Nucleus accumbens (tissue), 56 donors: ENCODE measurements around the gene AVL9.
"Not testable (repeated sequence)": the region's sequence is repeated elsewhere in the genome, so short reads cannot be mapped to it uniquely, and the experiment has no call there.

Experiments
- DNase-seq, 56 donors: peaks; one replicate each; lab custom pipeline; 2025; lab: John Stamatoyannopoulos, UW

Gene AVL9

DNA sequence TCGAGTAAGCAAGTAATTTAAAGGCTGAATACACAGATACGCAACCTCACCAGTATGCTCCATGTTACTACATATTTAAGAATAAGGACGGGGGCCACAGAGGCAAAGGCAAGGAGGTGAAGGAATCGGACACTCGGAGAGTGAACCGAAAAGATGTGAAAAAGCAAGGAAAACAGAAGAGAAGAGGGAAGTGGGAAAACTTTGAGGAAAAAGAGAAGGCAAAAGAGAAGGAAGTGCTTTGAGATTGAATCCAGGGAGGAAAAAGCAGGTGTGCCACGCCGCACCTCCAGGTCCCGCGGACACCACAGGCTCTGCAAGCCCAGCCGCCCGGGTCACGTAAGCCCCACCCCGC is 367 bp upstream of the AVL9 start:
- no peak for DNase-seq

DNA sequence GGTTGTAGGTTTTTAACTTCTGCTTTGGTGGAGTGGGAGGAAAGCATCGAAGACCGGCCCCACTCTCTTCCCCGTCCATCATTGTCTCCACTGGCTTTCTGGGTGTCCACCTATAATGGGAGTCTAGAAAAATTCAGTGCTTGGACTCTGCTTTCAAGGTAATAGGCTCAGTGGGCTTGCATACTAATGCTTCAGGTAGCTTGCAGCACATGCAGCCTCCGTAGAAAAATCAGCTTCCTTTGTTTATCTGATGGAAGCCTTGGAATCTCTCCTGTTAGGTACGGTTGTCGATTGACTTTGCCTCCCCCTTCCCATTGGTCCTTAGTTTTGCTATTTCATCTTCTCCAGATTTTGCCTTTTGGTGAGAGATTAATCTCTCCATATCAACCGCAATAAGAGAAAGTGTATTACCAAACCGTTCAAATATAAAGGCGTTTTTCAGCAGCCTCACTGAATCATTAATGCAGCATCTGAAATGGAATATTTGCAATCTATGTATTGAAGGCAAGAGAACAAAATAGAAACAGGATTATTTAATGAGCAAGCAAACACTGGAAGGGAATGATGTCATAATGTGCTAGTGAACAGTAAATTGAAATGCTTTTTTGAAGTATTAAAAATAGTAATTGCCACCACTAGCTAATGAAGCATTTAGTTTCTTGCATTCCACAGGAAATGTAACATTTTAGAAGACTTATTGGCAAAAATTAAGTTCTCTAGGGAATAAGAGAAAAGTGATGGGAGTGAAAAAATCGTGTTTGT is 944 bp downstream of the AVL9 start:
- DNase-seq = peak in 3 of 56 donors; percentile 34 to 64 (median 41)

DNA sequence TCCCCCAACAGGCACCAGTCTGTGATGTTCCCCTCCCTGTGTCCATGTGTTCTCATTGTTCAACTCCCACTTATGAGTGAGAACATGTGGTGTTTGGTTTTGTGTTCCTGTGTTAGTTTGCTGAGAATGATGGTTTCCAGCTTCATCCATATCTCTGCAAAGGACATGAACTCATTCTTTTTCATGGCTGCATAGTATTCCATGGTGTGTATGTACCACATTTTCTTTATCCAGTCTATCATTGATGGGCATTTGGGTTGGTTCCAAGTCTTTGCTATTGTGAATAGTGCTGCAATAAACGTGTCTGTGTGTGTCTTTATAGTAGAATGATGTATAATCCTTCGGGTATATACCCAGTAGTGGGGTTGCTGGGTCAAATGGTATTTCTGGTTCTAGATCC is 4.5 kb downstream of the AVL9 start:
- not testable (repeated sequence) for DNase-seq

DNA sequence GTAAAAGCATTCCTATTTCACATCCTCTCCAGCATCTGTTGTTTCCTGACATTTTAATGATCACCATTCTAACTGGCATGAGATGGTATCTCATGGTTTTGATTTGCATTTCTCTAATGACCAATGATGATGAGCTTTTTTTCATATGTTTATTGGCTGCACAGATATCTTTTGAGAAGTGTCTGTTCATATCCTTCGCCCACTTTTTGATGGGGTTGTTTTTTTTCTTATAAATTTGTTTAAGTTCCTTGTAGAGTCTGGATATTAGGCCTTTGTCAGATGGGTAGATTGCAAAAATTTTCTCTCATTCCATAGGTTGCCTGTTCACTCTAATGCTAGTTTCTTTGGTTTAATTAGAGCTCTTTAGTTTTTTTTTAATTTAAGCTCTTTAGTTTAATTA is 4.9 kb downstream of the AVL9 start:
- DNase-seq = not testable (repeated sequence)

DNA sequence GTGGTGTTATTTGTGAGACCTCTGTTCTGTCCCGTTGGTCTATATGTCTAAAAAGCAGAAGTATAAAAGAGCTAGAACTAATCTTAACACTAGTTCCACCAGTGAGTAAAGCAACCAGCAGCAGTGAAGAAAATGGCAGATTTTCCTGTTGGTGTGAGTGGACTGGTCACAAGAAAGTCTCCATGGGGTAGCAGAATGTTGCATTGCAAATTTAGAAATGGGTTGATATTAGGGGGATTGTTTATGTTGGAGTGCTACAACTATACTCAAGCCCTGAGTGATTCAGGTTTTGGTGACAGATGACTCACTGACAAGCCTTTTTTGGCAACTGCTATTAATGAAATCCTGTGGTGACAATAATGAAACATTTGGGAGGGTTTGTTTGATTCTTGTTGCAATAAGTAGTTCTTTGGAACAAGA is 5.6 kb downstream of the AVL9 start:
- DNase-seq = peak in 1 of 56 donors; percentile 2

DNA sequence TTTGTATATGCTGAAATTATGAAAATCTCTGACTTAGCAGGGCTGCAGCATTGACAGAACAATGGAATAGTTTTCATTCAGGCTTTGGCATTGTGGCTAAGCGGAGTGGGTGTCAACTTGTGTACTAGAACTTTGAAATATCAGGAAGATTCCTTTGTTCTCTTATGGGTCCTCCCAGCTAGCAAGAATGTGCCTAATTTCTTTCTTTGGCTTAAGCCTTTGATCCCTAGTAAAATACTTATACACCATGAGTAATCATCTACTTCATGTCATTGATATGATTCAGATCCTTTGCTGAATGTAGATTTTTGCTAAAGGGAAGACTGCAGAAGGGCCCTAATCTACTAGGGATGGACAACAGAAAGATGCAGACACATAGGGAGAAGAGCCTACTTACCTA is 6.2 kb downstream of the AVL9 start:
- DNase-seq = no peak

DNA sequence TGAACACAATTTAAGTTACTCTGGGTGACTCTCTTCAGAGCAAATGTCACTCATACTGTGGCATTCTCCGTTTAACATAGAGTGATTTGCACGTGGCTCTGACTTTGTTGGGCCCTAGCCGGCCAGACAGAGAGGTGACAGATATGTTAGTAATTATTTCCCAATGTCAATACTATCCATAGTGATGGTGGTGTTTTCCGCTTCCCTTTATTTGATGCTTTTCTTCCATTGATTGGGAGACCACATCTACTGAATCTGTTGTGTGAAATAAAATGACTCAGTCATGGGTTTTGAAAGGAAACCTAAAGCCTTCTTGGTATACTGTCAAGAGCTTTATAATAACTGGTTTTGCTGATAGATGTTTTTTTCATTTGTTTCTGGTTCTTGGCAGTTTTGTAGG is 7.4 kb downstream of the AVL9 start:
- no peak for DNase-seq

DNA sequence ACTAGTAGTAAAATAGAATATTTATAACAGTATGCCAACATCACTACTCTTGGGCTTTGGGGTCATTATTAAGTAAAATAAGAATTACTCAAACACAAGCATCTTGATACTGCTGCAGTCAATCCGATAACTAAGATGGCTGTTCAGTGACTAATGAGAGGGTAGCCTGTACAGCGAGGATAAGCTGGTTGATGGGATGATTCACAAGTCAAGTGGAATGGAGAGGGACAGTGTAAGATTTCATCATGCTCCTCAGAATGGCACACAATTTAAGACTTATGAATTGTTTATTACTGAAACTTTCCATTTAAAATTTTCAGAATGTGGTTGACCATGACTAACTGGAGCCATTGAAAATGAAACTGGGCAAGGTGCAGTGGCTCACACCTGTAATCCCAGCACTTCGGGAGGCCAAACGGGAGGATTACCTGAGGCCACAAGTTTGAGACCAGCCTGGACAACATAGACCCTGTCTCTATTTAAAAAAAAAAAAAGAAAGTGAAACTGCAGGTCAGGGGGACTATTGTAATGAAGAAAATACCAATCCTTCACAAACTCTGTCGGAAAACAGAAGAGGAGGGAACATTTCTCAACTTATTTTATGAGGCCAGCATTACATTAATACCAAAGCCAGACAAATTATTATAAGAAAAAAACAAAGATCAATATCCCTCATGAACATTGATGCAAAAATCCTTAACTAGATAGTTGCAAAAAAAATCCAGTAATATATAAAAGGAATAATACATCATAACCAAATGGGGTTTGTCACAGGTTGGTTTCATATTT is 11.2 kb downstream of the AVL9 start:
- no peak for DNase-seq

DNA sequence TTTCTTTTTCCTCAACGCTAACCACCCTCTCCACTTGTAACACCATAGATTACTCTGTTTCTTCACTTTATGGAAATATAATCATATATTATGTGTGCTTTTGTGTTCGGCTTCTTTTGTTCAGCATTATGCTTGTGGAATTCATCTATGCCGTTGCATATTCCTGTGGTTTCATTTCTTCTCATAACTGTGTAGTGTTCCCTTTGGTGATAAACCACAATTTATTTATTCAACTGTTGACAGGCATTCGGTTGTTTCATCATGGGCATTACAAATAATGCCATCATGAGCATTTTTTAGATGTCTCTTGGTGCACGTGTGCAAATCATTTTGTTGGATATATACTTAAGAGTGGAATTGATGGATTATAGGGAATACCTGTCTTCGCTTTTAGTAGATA is 12.1 kb downstream of the AVL9 start:
- no peak for DNase-seq

DNA sequence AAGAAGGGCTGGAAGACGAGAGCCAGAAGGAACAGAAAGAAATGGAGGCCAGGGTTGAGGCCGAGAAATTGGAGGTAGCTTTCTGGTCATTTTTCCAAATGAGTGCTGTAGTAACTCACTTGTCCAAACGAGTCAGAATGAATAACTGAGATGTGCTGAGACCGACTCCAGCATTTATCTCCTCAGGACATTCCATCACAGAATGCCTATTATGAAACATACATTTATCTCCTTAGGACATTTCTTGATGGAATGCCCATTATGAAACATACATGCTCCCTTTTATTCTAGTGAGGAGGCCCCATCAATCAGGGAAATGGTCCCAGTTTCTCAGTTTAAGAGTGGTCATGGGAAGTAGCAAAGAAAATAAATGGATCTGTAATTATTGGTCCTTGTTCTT is 16.5 kb downstream of the AVL9 start:
- no peak for DNase-seq

DNA sequence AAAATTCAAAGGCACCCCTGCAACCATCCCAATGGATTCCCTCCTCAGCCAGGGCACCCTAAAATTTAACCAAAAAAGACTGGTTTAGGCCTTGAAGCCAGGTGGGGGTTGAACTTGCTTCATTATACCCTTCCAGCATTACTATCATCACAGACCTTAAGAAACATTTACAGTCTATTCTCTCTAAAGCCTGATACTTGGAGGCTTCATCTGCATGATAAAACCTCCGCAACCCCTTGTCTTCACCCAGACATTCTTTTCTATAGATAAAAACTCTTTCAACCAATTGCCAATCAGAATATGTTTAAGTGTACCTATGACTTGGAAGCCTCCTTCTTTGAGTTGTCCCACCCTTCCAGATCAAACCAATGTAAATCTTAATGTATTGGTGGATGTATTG is 17.9 kb downstream of the AVL9 start:
- DNase-seq = no peak

DNA sequence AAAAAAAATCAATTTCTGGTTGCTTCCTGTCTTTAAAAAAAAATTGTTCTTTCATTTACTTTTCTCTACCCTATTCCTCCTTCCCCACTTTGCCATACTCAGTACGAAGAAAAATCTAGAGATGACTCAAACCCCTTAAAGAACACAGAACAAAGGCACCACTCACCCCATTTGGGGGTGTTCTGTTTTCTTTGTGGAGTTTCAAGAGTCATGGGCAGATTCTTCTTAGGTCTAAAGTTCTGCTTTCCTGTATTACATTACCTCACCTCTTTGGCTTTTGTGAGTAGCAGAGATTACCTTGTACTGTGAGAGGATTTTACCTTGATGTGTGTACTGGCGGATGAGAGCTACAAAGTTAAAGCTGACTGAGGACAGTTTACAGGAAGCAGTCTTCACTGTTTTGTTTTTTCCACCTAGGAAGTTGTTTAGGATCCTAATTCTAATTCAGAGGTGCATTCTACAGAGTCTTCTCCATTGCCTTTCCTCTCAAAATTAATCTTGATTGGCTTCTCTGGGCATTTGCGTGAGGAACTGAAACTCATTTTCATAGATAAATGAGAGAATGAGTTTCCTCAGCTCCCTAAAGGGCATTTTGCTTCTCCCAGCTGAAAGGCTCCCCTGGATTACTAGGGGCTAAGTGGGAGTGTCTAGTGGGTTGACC is 20.7 kb downstream of the AVL9 start:
- no peak for DNase-seq

DNA sequence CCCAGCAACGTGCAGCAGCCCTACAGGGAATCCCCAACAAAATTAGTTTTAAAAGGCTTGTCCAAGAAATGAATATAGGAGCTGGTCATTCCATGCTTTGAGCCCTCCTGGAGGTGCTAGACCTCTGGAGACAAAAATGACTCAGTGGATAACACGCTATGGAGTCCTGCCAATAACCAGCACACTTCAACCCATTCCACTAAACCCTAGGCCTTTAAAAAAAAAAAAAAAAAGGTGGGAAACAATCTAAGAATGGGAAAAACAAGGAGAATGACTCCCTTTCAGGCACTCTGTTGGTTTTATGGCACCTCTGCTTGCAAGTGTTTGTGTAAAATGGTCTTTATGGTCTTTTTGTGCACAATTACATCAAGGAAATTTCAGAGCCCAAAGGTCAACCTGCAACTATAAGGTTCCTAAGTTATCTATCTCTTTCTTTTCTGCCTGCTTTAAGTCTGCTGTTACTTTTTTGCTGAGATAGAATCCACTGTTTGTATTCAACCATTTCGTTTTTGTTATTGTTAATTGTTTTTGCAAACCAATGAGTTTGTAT is 21.3 kb downstream of the AVL9 start:
- DNase-seq = no peak

DNA sequence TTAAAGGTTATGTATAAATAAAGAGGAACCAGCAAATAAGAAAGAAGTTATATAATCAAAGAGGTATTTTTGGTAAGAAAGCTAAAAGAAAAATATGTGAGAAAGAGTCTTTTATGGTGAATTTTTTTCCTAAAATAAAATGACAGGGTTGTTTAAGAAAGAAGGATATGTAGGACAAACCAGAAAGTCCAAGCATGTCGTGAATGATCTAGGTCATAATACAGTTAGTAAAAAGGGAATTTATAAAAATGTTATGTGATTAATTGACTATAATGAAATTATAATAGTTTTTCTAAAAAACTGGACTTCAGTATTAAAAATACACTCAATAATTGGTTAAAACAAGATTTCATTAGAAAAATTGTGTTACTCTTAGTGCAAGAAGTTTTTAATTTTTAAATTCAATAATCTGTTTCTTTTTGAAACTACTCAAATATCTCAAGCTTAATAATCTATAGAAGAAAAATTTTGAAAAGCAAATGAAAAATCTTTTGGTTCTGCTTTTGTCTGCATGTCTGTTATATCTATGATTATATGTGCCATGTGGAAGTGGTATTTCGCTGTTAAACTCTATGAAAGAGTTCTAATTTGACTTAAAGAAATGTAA is 23.3 kb downstream of the AVL9 start:
- no peak for DNase-seq

DNA sequence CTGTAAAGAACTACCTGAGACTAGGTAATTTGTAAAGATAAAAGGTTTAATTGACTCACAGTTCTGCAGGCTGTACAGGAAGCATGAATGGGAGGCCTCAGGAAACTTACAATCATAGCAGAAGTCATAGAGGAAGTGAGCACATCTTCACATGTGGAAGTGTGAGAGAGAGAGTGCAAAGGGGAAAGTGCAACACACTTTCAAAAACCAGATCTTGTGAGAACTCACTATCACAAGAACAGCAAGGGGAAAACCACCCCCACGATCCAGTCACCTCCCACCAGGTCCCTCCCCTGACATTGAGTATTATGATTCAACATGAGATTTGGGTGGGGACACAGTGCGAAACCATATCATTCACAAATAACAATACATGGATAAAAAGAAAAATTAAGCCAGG is 24.5 kb downstream of the AVL9 start:
- no peak for DNase-seq

DNA sequence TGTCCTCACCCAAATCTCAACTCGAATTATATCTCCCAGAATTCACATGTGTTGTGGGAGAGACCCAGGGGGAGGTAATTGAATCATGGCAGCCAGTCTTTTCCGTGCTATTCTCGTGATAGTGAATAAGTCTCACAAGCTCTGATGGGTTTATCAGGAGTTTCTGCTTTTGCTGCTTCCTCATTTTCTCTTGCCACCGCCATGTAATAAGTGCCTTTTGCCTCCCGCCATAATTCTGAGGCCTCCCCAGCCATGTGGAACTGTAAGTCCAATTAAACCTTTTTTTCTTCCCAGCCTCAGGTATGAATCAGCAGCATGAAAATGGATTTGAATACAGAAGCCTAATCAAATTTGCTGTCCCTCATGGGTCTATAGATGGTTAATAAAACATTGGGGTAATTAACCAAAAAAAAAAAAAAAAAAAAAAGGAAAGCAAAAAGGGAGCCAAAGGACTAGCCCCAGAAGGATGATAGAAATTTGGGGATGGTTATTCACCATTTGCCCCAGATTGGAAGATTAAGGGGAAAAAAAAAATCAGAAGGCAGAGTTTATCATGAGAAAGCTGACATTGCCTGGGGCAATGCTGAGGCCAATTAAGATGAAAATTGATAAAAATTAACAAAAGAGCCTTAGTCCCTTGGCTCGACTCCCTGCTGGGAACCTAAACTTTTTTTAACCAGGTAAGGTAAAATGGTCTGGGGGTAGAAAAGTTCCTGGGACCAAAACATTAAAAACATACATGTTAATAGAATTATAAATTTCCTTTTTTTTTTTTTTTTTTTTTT is 27.6 kb downstream of the AVL9 start:
- DNase-seq = no peak

DNA sequence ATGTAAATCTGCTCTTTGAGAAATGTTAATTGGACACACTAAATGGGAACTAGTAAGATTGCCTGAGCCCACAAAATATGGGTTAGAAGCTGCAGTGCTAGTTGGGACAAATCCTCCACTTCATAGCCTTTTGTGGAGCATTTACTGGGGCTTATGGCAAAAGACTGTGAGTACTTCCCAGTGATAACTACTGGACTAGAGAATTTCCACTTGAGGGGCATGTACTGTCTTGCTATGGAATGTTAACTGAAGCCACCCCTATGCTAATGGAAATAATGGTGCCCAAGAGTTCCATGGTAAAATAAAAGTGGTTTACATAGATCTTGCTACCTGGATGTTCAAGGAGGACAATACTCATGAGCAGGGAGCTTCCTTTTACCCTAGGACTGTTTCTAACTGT is 29.3 kb downstream of the AVL9 start:
- no peak for DNase-seq

DNA sequence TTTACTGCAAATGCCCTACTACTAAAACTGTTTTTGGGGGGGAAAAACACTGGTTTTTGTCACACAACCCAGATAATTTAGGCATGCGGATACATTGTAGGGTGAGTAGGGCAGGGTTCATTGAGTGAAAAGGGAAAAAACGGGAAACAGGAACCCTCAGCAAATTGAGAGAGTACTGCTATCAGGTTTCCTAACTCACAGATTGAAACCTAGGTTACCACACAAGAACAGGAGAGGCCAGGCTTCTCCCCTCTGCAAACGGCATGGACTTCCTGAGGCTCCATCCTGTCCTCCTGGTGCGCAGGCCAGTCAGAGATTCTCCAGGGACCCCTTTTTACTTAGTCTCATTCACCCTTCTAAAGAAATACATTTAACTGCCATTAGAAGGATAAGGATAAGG is 30.6 kb downstream of the AVL9 start:
- DNase-seq = no peak

DNA sequence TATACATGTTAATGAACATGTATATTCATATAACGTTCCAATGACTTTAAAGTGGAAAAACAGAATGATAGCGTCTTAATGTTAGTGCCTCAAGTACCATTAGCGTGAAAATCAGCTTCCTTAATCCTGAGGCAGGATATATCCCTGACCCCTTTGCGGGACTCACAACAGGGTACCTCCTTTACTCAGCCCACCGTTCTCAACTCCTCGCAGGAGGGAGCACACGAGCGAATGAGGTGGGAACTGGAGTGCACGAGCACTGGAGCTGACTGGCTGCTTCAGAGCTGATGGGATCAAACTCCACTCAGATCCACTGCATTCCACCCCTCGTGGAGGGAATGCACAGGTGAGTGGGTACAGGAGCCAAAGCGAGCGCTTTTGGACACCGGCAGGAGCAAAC is 36.1 kb downstream of the AVL9 start:
- no peak for DNase-seq

DNA sequence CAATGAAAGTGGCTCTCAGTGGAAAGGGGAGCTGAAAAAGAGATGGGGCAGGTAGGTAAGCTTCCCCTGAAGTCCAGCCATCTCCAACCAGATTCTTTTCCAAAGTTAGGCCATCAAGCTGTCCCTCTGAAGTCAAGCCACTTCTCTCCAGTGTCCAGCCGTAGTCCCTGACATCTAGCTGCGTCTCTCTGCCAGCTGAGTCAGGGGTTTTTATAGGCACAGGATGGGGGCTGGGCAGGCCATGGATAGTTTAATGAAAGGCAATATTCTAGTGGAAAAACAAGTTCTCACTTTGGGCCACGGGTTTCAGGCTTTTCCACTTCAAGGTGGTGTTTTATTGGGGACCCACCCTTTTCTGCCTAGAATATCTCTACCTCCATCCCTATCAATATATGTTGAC is 36.8 kb downstream of the AVL9 start:
- no peak for DNase-seq
